GM12864 (cell line): ENCODE data around the gene OLA1.

Experiments
- DNase-seq: peaks from one replicate; pipeline ENCODE4 v3.0.0-alpha.2; 2011; ENCODE audit warnings: low read depth
- H3K4me3 ChIP-seq: 2 replicates; pipeline ENCODE4 v1.5.1; 2011; ENCODE audit warnings: mild to moderate bottlenecking, low read depth, low read length, control low read depth
- TF ChIP-seq, protein P1 (sequence below): IDR thresholded peaks from 2 replicates; pipeline ENCODE4 v1.5.1; 2011; ENCODE audit warnings: low read depth, mild to moderate bottlenecking, moderate library complexity, low read length, control low read depth, inconsistent platforms; ENCODE audit errors: missing control alignments

Gene OLA1

DNA sequence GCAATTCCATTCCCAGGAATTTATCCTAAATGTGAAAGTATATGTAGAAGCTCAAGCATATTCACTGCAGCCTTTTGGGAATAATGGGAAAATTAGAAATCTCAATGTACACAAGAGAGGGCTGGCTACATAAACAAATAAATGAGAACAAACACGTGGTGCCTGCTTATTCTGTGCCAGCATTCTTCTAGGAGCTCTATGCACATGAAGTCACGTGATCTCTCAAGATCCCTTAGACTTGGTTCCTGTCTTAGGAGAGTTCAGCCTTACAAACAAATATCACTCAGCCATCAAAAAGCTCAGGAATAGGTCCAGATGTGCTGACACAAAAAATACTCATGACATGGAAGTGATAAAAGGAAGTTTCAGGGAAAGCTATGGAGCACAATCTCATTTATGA, 190.3 kb downstream of the OLA1 start:
- TF ChIP-seq, protein P1, sequence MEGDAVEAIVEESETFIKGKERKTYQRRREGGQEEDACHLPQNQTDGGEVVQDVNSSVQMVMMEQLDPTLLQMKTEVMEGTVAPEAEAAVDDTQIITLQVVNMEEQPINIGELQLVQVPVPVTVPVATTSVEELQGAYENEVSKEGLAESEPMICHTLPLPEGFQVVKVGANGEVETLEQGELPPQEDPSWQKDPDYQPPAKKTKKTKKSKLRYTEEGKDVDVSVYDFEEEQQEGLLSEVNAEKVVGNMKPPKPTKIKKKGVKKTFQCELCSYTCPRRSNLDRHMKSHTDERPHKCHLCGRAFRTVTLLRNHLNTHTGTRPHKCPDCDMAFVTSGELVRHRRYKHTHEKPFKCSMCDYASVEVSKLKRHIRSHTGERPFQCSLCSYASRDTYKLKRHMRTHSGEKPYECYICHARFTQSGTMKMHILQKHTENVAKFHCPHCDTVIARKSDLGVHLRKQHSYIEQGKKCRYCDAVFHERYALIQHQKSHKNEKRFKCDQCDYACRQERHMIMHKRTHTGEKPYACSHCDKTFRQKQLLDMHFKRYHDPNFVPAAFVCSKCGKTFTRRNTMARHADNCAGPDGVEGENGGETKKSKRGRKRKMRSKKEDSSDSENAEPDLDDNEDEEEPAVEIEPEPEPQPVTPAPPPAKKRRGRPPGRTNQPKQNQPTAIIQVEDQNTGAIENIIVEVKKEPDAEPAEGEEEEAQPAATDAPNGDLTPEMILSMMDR, result no peak
- H3K4me3 ChIP-seq, result no peak overlapping the region
- no peak for DNase-seq

DNA sequence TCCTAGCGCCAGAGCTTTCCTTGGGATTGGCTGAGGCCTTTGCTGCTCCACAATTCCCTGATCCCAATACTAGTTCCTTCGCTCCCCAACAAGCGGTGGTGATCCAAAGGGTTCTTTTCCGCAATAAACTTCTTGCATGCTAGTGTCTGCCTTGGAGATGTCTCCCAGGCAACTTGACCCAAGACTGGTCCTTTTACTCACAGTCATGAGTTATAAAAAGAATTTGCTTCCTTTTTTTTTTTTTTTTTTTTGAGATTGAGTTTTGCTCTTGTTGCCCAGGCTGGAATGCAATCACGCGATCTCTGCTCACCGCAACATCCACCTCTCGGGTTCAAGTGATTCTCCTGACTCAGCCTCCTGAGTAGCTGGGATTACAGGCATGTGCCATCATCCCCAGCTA, 193.4 kb downstream of the OLA1 start:
- no peak for DNase-seq
- TF ChIP-seq, protein P1, result no peak
- H3K4me3 ChIP-seq, result no peak overlapping the region

DNA sequence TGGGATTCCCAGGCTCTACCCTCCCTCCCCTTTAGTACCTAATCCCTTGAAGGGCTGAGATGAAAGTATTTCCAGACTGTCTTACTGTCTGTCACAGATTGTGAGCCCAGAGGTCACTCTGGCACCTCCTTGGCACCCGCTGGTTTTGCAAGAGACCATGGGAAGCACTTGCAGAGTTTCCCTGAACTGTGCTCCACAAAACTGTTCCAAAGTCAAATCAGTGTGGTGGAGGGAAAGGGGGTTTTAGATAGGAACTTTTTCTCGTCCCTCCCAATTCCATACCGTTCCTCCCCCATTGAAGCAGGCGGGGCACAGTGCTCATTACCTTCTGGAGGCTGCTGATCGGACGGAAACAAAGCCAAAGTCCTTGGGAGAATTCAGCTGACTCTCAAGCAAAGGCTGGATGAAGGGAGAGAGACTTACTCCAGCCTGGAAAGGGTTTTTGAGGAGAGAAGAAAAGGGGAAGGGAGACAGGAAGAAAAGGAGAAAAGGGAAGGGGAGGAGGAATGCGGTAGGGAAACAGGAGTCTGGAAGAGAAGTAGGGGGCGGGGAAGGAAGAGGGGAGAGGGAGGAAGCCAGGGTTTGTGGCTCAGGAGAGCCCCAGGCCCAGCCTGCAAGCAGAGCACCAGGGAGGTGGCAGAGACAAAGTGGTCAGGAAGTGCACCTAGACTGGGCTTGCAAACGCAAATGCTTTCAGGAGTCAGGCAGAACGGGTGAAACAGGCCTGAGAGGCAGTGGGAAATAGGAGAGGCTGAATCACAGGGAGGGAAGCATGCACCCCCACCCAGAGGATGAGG, 194.8 kb downstream of the OLA1 start:
- H3K4me3 ChIP-seq, result no peak overlapping the region
- TF ChIP-seq, protein P1, result no peak
- no peak for DNase-seq

DNA sequence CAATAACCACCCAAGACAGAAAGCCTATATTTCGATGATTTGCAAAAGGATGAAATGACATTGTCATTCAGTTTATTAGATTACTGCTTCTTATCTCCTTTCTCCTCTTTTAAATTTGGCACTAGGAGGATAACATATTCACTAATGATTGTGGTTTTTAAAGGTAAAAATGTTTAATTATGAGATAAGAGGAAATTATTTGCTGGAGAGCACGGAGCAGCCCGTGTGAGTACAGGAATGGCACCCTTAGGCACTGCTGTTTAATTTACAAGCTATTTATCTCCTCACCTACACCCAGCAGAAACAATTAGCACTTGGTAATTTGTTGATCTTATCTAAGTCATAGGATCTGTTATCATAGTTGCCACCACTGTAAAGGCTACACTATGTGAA, 195.8 kb downstream of the OLA1 start:
- DNase-seq, result no peak
- TF ChIP-seq, protein P1, result no peak
- no peak overlapping the region for H3K4me3 ChIP-seq

DNA sequence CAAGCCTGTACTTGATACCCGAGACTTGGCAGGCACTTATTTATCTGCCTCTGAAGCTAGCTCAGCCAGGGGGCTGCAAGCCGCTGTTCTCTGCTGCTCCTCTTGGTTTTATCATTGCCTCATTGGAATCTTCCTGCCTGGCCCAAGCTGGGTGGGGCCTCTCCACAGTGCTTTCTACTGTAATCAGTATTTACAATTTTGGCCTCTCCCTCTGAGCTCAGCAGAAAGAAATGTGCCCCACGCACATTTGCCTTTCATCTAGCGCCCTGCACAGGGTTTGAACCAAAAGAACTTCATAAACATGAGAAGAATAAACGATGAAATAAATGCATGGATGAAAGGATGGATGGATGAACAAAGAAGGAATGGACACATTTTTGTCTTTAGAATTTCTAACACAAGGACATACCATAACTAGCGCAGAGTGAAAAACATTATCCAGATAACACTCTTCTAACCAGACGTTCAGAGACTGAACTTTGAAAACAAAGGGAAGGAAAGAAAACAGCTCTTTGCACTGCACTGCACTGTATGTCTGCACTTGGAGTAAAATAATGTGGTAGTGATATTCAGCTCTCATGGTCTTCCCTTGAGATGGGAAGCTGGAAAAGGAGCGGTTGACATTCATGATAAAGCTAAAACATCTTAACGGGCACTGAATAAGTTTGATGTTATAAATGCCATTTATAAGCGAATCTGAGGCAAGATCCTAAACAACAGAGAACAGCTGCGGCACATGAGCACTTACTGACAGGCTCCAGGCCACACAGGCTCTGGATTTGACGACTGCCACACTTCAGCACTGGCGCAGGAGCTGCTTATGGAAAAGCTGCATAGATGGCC, 196.4 kb downstream of the OLA1 start:
- no peak for DNase-seq
- TF ChIP-seq, protein P1, result no peak
- no peak overlapping the region for H3K4me3 ChIP-seq

DNA sequence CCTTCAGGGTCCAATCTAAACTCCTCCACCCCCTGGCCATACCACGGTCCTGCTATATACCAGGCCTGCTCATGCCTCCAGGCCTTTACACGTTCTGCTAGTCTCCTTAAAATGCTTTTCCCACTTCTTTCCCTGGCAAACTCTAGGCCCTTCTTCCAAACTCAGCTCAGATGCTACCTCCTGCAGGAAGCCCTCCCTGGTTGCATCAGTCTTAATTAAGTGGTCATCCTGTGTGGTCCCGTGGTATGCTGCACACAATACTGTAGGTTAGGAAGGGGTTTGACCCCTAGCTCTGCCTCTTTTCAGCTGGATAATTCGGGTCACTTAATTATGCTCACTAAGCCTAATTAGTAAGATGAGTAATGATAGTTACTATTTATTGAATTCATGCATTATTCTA, 197.3 kb downstream of the OLA1 start:
- TF ChIP-seq, protein P1, result no peak
- DNase-seq, result no peak
- H3K4me3 ChIP-seq, result no peak overlapping the region
